Sigmoid colon (tissue), 4 donors: Measurements from ENCODE around the gene CCDC192.

Experiments
- CTCF ChIP-seq, 4 experiments: fragments of 450-650 bp in 3 of 4; fragments of 200-600 bp in 1 of 4; IDR thresholded peaks; one replicate each; pipeline ENCODE4 v1.5.1; 2016 to 2019; ENCODE audit warnings: antibody characterized with exemption in 4 of 4, mild to moderate bottlenecking in 3 of 4, moderate library complexity in 2 of 4
- POLR2AphosphoS5 ChIP-seq, 4 donors: sonication (generic); formaldehyde crosslinking; IDR thresholded peaks; one replicate each; pipeline ENCODE4 v1.6.1; 2017; ENCODE audit warnings: antibody characterized with exemption in 4 of 4

- TF ChIP-seq CTCF (IDR thresholded peaks at IDR 0.05) = no peak
- no peak for TF ChIP-seq POLR2AphosphoS5 (IDR thresholded peaks at IDR 0.05)
These were observed 22.5 kb downstream of the CCDC192 start for GRCh38 chr5:127725673-127726072.
